K562 (cell line): ENCODE measurements around the gene CCDC116. TPM values are rescaled to one million over a fixed set of nuclear protein-coding genes. Genes with fewer than 3 reads are reported as not detected.

Experiments
- ATF2 ChIP-seq: sonication (generic); formaldehyde crosslinking; IDR thresholded peaks from 2 replicates; pipeline ENCODE4 v1.8.1; 2022; ENCODE audit warnings: missing genetic modification reagents
- CLOCK ChIP-seq: fragments of 250-450 bp; sonication (Bioruptor Pico); IDR thresholded peaks from 2 replicates; pipeline ENCODE4 v1.4.0; 2020; ENCODE audit warnings: mild to moderate bottlenecking, moderate library complexity, borderline replicate concordance
- FUS ChIP-seq: fragments of 200-400 bp; formaldehyde crosslinking; optimal IDR thresholded peaks from 2 replicates; pipeline ENCODE3; 2017; ENCODE audit warnings: low read depth, low read length
- NR0B1 ChIP-seq: fragments of 450-650 bp; IDR thresholded peaks from one replicate; pipeline ENCODE4 v1.6.1; 2018; ENCODE audit warnings: mild to moderate bottlenecking, moderate library complexity; ENCODE audit not compliant: partially characterized antibody
- PTTG1 ChIP-seq: fragments of 450-650 bp; IDR thresholded peaks from 2 replicates; pipeline ENCODE4 v1.6.1; 2016; ENCODE audit warnings: low read depth, mild to moderate bottlenecking, missing genetic modification characterization, missing compliant biosample characterization
- SRSF1 ChIP-seq: fragments of 200-400 bp; formaldehyde crosslinking; IDR thresholded peaks from 2 replicates; pipeline ENCODE4 v1.6.1; 2017; ENCODE audit warnings: mild to moderate bottlenecking, low read depth, low read length, moderate library complexity
- XRCC5 ChIP-seq: fragments of 200-400 bp; formaldehyde crosslinking; IDR thresholded peaks from 2 replicates; pipeline ENCODE4 v1.6.1; 2017; ENCODE audit warnings: low read depth, mild to moderate bottlenecking, low read length
- YBX1 ChIP-seq: fragments of 450-650 bp; IDR thresholded peaks from 2 replicates; pipeline ENCODE4 v1.7.1; 2016; ENCODE audit warnings: mild to moderate bottlenecking
- ZBTB40 ChIP-seq, 2 experiments: fragments of 450-650 bp in 1 of 2; sonication (generic) in 1 of 2; formaldehyde crosslinking in 1 of 2; IDR thresholded peaks; 2 replicates each; pipeline versions ENCODE4 v1.7.1 to v1.9.0; 2016 to 2022; ENCODE audit warnings: inconsistent platforms in 1 of 2, mild to moderate bottlenecking in 1 of 2, missing genetic modification reagents in 1 of 2
- ZC3H4 ChIP-seq: sonication (generic); formaldehyde crosslinking; IDR thresholded peaks from 2 replicates; pipeline ENCODE4 v1.9.0; 2021; ENCODE audit warnings: missing genetic modification reagents, borderline replicate concordance
- ZNF263 ChIP-seq: sonication (generic); formaldehyde crosslinking; IDR thresholded peaks from 2 replicates; pipeline ENCODE4 v1.8.0; 2022; ENCODE audit warnings: mild to moderate bottlenecking, missing genetic modification reagents, borderline replicate concordance
- ZNF586 ChIP-seq: fragments of 450-650 bp; formaldehyde crosslinking; conservative IDR thresholded peaks from 2 replicates; pipeline ENCODE4 v1.4.0; 2020; ENCODE audit warnings: mild to moderate bottlenecking, moderate library complexity
- ZNF785 ChIP-seq: fragments of 250-450 bp; sonication (Bioruptor Pico); IDR thresholded peaks from 2 replicates; pipeline ENCODE4 v1.4.0; 2020; ENCODE audit warnings: mild to moderate bottlenecking
- polyA plus RNA-seq, 8 experiments: library from polyadenylated mRNA; depleted of rRNA in 4 of 8; stranded (reverse) in 5 of 8; unstranded in 3 of 8; fragments of >200 nt; fragmentation: Nextera tagmentation in 2 of 8; fragmentation: Illumina TruSeq in 1 of 8; extraction: Ambion mirVana in 2 of 8; extraction: Trizol in 1 of 8; gene quantifications; 2 replicates each; pipeline versions ENCODE4 v1.2.1 to v1.2.3, GENCODE V29; 2011 to 2014; ENCODE audit warnings: inconsistent platforms in 1 of 8, missing spikeins in 1 of 8
- total RNA-seq, 7 experiments: library from RNA; depleted of rRNA in 6 of 7; stranded (reverse); fragments of >200 nt in 6 of 7; fragmentation: Illumina TruSeq in 2 of 7; extraction: Trizol in 2 of 7; gene quantifications; 2 replicates each; pipeline versions ENCODE4 v1.2.1 to v1.2.3, GENCODE V29; 2011 to 2021; ENCODE audit warnings: low replicate concordance in 1 of 7

CCDC116 gene
- total and polyA plus RNA-seq, 9 of the 15 experiments (the other 6 are each of a cell fraction or from before 2014, with no cell fraction given), result 1.6 to 11.3 (median 4.7) TPM

GRCh38 chr22:21602579-21602978 lies 30.0 kb upstream of the CCDC116 start (continued):
- no peak for TF ChIP-seq CLOCK (CRISPR knock-in tag)
- TF ChIP-seq NR0B1, result no peak
- no peak for TF ChIP-seq PTTG1 (tag)
- TF ChIP-seq ZNF263 (CRISPR knock-in tag), result no peak
- TF ChIP-seq ZNF785 (CRISPR knock-in tag), result no peak
- no peak for TF ChIP-seq ZBTB40 (IDR thresholded peaks at IDR 0.05)
- peak; percentile 37; the same call in 1 of the 2 replicates for TF ChIP-seq ZBTB40 (CRISPR knock-in tag; IDR thresholded peaks at IDR 0.05)
- TF ChIP-seq SRSF1, result no peak
- TF ChIP-seq YBX1, result no peak
- TF ChIP-seq ATF2 (CRISPR knock-in tag), result 0 out of 2 replicates have a peak, but pooled peaks have one; percentile 63
- TF ChIP-seq FUS, result no peak
- no peak; the same call in 1 of the 2 replicates for TF ChIP-seq XRCC5
- TF ChIP-seq ZC3H4 (CRISPR knock-in tag), result no peak
- no peak for TF ChIP-seq ZNF586 (CRISPR knock-in tag)
